Transverse colon (tissue), 4 donors: ENCODE measurements around the gene FANCD2. TPM values are rescaled to one million over a fixed set of nuclear protein-coding genes. Genes with fewer than 3 reads are reported as not detected.

Source experiments
- DNase-seq: peaks from one replicate; pipeline ENCODE4 v3.0.0-alpha.2; 2019
- H3K27ac ChIP-seq, 4 donors: fragments of 200-600 bp; sonication (generic); 2 replicates each; pipeline ENCODE4 v1.5.1; 2016 to 2018; ENCODE audit warnings: inconsistent platforms in 4 of 4
- H3K27me3 ChIP-seq: fragments of 200-600 bp; sonication (generic); 2 replicates; pipeline ENCODE4 v1.5.1; 2017; ENCODE audit warnings: inconsistent platforms
- H3K36me3 ChIP-seq, 4 donors: fragments of 200-600 bp; sonication (generic); 2 replicates each; pipeline ENCODE4 v1.5.1; 2017 to 2019; ENCODE audit warnings: inconsistent platforms in 4 of 4
- H3K4me1 ChIP-seq, 4 donors: fragments of 200-600 bp; sonication (generic); 2 replicates each; pipeline ENCODE4 v1.5.1; 2017 to 2020; ENCODE audit warnings: inconsistent platforms in 4 of 4
- H3K4me3 ChIP-seq, 4 donors: fragments of 200-600 bp; sonication (generic); 1 replicate in 1 of 4; 2 replicates in 3 of 4; pipeline versions ENCODE4 v1.5.1 to v1.6.1; 2017 to 2019; ENCODE audit warnings: inconsistent platforms in 4 of 4
- H3K9me3 ChIP-seq, 2 donors: fragments of 200-600 bp; sonication (generic); 2 replicates each; pipeline ENCODE4 v1.5.1; 2017 to 2019; ENCODE audit warnings: inconsistent platforms in 2 of 2
- CTCF ChIP-seq, 5 experiments: fragments of 200-600 bp in 3 of 5; fragments of 450-650 bp in 2 of 5; sonication (generic) in 3 of 5; IDR thresholded peaks; 1 replicate in 2 of 5; 2 replicates in 3 of 5; pipeline ENCODE4 v1.5.1; 2016 to 2017; ENCODE audit warnings: antibody characterized with exemption in 5 of 5, inconsistent platforms in 3 of 5, mild to moderate bottlenecking in 2 of 5, moderate library complexity in 1 of 5
- EP300 ChIP-seq: sonication (generic); formaldehyde crosslinking; IDR thresholded peaks from one replicate; pipeline ENCODE4 v1.6.1; 2017; ENCODE audit warnings: antibody characterized with exemption, low read depth
- POLR2A ChIP-seq: fragments of 450-650 bp; IDR thresholded peaks from one replicate; pipeline ENCODE4 v1.6.1; 2016; ENCODE audit warnings: antibody characterized with exemption, mild to moderate bottlenecking, moderate library complexity
- POLR2AphosphoS5 ChIP-seq, 3 donors: sonication (generic); formaldehyde crosslinking; IDR thresholded peaks; one replicate each; pipeline ENCODE4 v1.6.1; 2016; ENCODE audit warnings: antibody characterized with exemption in 3 of 3
- WGBS, 2 donors: methylation state at CpG; one replicate each; pipeline ENCODE4 v1.1.5; 2018; ENCODE audit warnings: low coverage in 1 of 2; 5-methylcytosine and 5-hydroxymethylcytosine counted together
- in situ Hi-C, 4 donors: fragments of 200-750 bp; cut with MboI; loops; one replicate each; pipeline versions ENCODE4 v1.15.0 to v1.15.1; 2017; ENCODE audit warnings: low sequenced_read_pairs in 3 of 4, low pct_ligation_motif_present in 1 of 4, low pct_unique_long_range_greater_than_20kb in 1 of 4
- intact Hi-C: fragments of 100-400 bp; cut with DNase I; formaldehyde crosslinking; loops from one replicate; pipeline ENCODE4 v1.15.1; 2023; ENCODE audit warnings: low total_unique reads
- total RNA-seq, 4 donors: library from RNA; depleted of rRNA; stranded (reverse); fragments of >200 nt; gene quantifications; one replicate each; pipeline ENCODE4 v1.1.0, GENCODE V29; 2016

FANCD2 gene
- total RNA-seq, 4 donors from 2014 or later: 0.80 to 43.0 (median 4.9) TPM

GRCh38 chr3:10004506-10004905 is 21.7 kb upstream of the FANCD2 start:
- 100% methylated on average over 7 of the region's 7 CpGs; no CpG with 5 or more reads in 1 of the 2 donors for WGBS, 2 donors

GRCh38 chr3:10004960-10005564 is 21.2 kb upstream of the FANCD2 start:
- no peak for DNase-seq
- intact Hi-C loops (no loop called here), in situ Hi-C loops (no loop called here)
- TF ChIP-seq EP300 (no peak), POLR2AphosphoS5 (IDR thresholded peaks at IDR 0.05) (no peak), CTCF (IDR thresholded peaks at IDR 0.05) (no peak), POLR2A (no peak)
- Histone ChIP-seq H3K36me3 (no peaks in the 10 kb centered on the region), H3K27me3 (no peaks in the 10 kb centered on the region), H3K9me3 (no peaks in the 10 kb centered on the region), H3K4me3 (no peak overlapping the region), H3K4me1 (peaks cover 5 to 15% (median 10%) of the 10 kb centered on the region in 4 donors), H3K27ac (no peak overlapping the region)
- 93 to 100% methylated on average over 1 to 5 of the region's 5 CpGs for WGBS, 2 donors

More at GRCh38 chr3:10004506-10004905, 21.7 kb upstream of the FANCD2 start:
- H3K27me3 ChIP-seq: no peaks in the 10 kb centered on the region
- no peak overlapping the region for H3K4me3 ChIP-seq
- no peak overlapping the region for H3K27ac ChIP-seq
- no peak for DNase-seq
- intact Hi-C loops (no loop called here), in situ Hi-C loops (no loop called here)
- H3K9me3 ChIP-seq: no peaks in the 10 kb centered on the region
- H3K4me1 ChIP-seq: peaks cover under 1 to 10% (median 7%) of the 10 kb centered on the region in 4 donors
- H3K36me3 ChIP-seq: no peaks in the 10 kb centered on the region
- TF ChIP-seq CTCF (IDR thresholded peaks at IDR 0.05) (no peak), POLR2A (no peak), POLR2AphosphoS5 (IDR thresholded peaks at IDR 0.05) (no peak), EP300 (no peak)

GRCh38 chr3:10006048-10006761 is 20.0 kb upstream of the FANCD2 start:
- no peaks in the 10 kb centered on the region for H3K36me3 ChIP-seq
- 74 to 80% methylated on average over 4 to 10 of the region's 10 CpGs for WGBS, 2 donors
- no peak overlapping the region for H3K4me3 ChIP-seq
- in situ Hi-C loops: no loop called here
- no peak for DNase-seq
- H3K27ac ChIP-seq: no peak overlapping the region
- no peak for TF ChIP-seq POLR2A
- TF ChIP-seq CTCF (IDR thresholded peaks at IDR 0.05): no peak
- TF ChIP-seq POLR2AphosphoS5 (IDR thresholded peaks at IDR 0.05): no peak
- no peak for TF ChIP-seq EP300
- peaks cover 11 to 23% (median 18%) of the 10 kb centered on the region in 4 donors for H3K4me1 ChIP-seq
- no peaks in the 10 kb centered on the region for H3K27me3 ChIP-seq
- intact Hi-C loops: no loop called here
- H3K9me3 ChIP-seq: no peaks in the 10 kb centered on the region

- Histone ChIP-seq H3K27me3 (no peaks in the 10 kb centered on the region), H3K4me3 (no peak overlapping the region), H3K27ac (no peak overlapping the region), H3K36me3 (no peaks in the 10 kb centered on the region), H3K4me1 (peaks cover 15 to 28% (median 23%) of the 10 kb centered on the region in 4 donors), H3K9me3 (no peaks in the 10 kb centered on the region)
- 75% methylated on average over 8 of the region's 8 CpGs; no CpG with 5 or more reads in 1 of the 2 donors for WGBS, 2 donors
- in situ Hi-C loops (no loop called here), intact Hi-C loops (no loop called here)
- TF ChIP-seq POLR2AphosphoS5 (IDR thresholded peaks at IDR 0.05) (no peak), CTCF (IDR thresholded peaks at IDR 0.05) (no peak)
- DNase-seq: no peak
These were observed 19.5 kb upstream of the FANCD2 start for GRCh38 chr3:10006762-10007090.
